HepG2 (cell line): ENCODE results near the gene SYNE1. TPM values are rescaled to one million over a fixed set of nuclear protein-coding genes. Genes with fewer than 3 reads are reported as not detected.
"Not testable (repeated sequence)": the region's sequence is repeated elsewhere in the genome, so short reads cannot be mapped to it uniquely, and the experiment has no call there.

Experiments
- ATAC-seq: fragments of 200-7000 bp; cut with Tn5 transposase; 3 replicates; pipeline ENCODE4 v1.9.1; 2020; ENCODE audit warnings: mild to moderate bottlenecking, moderate library complexity
- BruUV-seq: library from RNA; stranded (reverse); fragments of 400-500 nt; replicated peaks from 2 replicates; lab custom pipeline; 2021; lab: Mats Ljungman, UMichigan
- CTCF ChIA-PET: fragments of 300-600 bp; formaldehyde crosslinking; extraction: SDS; loops from one replicate; lab custom pipeline; 2021; ENCODE audit warnings: low total read pairs, inconsistent platforms, low intra/inter-chr PET ratio; lab: Yijun Ruan, JAX
- POLR2A ChIA-PET: fragments of 350-600 bp; sonication (Branson Sonifier 250); formaldehyde crosslinking; loops from one replicate; lab custom pipeline; 2020; ENCODE audit warnings: antibody characterized with exemption, inconsistent platforms; lab: Yijun Ruan, JAX
- DNase-seq: peaks from one replicate; pipeline ENCODE4 v3.0.0-alpha.2; 2015; ENCODE audit warnings: low spot score
- FAIRE-seq: peaks from 3 replicates; lab custom pipeline; 2011; peaks lifted over from hg19 to GRCh38; lab: Jason Lieb, UNC
- H2AFZ ChIP-seq: one replicate; pipeline ENCODE4 v1.6.1; 2011; ENCODE audit warnings: low read length, inconsistent platforms
- H3K27ac ChIP-seq: fragments of 300-600 bp; 3 replicates; pipeline ENCODE4 v1.8.0; 2011; ENCODE audit warnings: mixed run types, mild to moderate bottlenecking, mixed read lengths, low read length, inconsistent platforms; ENCODE audit not compliant: insufficient read depth; ENCODE audit errors: extremely low read length
- H3K27me3 ChIP-seq, 2 experiments: fragments of 200-600 bp in 1 of 2; 2 replicates in 1 of 2; 3 replicates in 1 of 2; pipeline versions ENCODE4 v1.6.0 to v1.8.0; 2011; ENCODE audit warnings: low read length in 2 of 2, mild to moderate bottlenecking in 2 of 2, moderate library complexity in 2 of 2, inconsistent platforms in 1 of 2; ENCODE audit not compliant: insufficient read depth in 2 of 2, control insufficient read depth in 1 of 2
- H3K36me3 ChIP-seq, 2 experiments: fragments of 200-600 bp in 1 of 2; replicated peaks in 1 of 2; 2 replicates in 1 of 2; 3 replicates in 1 of 2; pipeline versions ENCODE4 v1.5.1 to v1.8.0; 2011; ENCODE audit warnings: low read length in 2 of 2, inconsistent platforms in 1 of 2; ENCODE audit not compliant: insufficient read depth in 2 of 2, control insufficient read depth in 1 of 2
- H3K4me1 ChIP-seq: 2 replicates; pipeline ENCODE4 v1.5.1; 2012; ENCODE audit warnings: low read length, inconsistent platforms; ENCODE audit not compliant: insufficient read depth
- H3K4me2 ChIP-seq: 2 replicates; pipeline ENCODE4 v1.6.0; 2011; ENCODE audit warnings: low read depth, low read length, inconsistent platforms
- H3K4me3 ChIP-seq, 3 experiments: fragments of 200-600 bp in 1 of 3; sonication (generic), shearing (Covaris generic) in 1 of 3; replicated peaks in 1 of 3; 2 replicates each; pipeline ENCODE4 v1.5.1; 2011 to 2016; ENCODE audit warnings: low read length in 3 of 3, inconsistent platforms in 2 of 3, low read depth in 2 of 3, mild to moderate bottlenecking in 2 of 3, control low read depth in 1 of 3, mixed read lengths in 1 of 3; ENCODE audit not compliant: insufficient read depth in 1 of 3
- H3K79me2 ChIP-seq: one replicate; pipeline ENCODE4 v1.6.1; 2011; ENCODE audit warnings: low read length, inconsistent platforms; ENCODE audit not compliant: insufficient read depth
- H3K9ac ChIP-seq: 2 replicates; pipeline ENCODE4 v1.6.0; 2011; ENCODE audit warnings: mild to moderate bottlenecking, low read depth, low read length, inconsistent platforms; ENCODE audit not compliant: insufficient read depth
- H3K9me3 ChIP-seq: 2 replicates; pipeline ENCODE4 v1.5.1; 2012; ENCODE audit warnings: mild to moderate bottlenecking, low read length
- H4K20me1 ChIP-seq: 2 replicates; pipeline ENCODE4 v1.6.0; 2011; ENCODE audit warnings: inconsistent platforms, mild to moderate bottlenecking, low read length, moderate library complexity; ENCODE audit not compliant: insufficient read depth
- WGBS: methylation state at CpG from one replicate; pipeline ENCODE4 v1.1.6; 2017; ENCODE audit warnings: low lambda C conversion rate; 5-methylcytosine and 5-hydroxymethylcytosine counted together
- in situ Hi-C: cut with HindIII; loops from 2 replicates; pipeline ENCODE4 v1.10.0; 2017; ENCODE audit warnings: low pct_unique_long_range_greater_than_20kb; ENCODE audit not compliant: extremely low pct_ligation_motif_present
- intact Hi-C: fragments of 100-400 bp; cut with micrococcal nuclease; formaldehyde crosslinking; loops from one replicate; pipeline ENCODE4 v1.10.0; 2022; ENCODE audit not compliant: unreplicated experiment
- polyA plus RNA-seq, 8 experiments: library from polyadenylated mRNA; depleted of rRNA in 3 of 8; stranded (reverse) in 7 of 8; unstranded in 1 of 8; fragments of >200 nt; fragmentation: Illumina TruSeq in 4 of 8; extraction: Trizol in 4 of 8; gene quantifications; 2 replicates each; pipeline versions ENCODE4 v1.2.1 to v1.2.3, GENCODE V29; 2011 to 2016; ENCODE audit warnings: low read depth in 4 of 8, missing spikeins in 1 of 8, mixed read lengths in 1 of 8; ENCODE audit not compliant: insufficient read depth in 1 of 8
- total RNA-seq, 5 experiments: library from RNA; depleted of rRNA; stranded (reverse); fragments of >200 nt; fragmentation: Illumina TruSeq; extraction: Trizol; gene quantifications; 2 replicates each; pipeline ENCODE4 v1.2.3, GENCODE V29; 2016; ENCODE audit warnings: low read depth in 1 of 5

SYNE1 gene
- total and polyA plus RNA-seq, 2 of the 13 experiments (the other 11 are each of a cell fraction or from before 2014, with no cell fraction given): 5.5 to 15.9 TPM

DNA sequence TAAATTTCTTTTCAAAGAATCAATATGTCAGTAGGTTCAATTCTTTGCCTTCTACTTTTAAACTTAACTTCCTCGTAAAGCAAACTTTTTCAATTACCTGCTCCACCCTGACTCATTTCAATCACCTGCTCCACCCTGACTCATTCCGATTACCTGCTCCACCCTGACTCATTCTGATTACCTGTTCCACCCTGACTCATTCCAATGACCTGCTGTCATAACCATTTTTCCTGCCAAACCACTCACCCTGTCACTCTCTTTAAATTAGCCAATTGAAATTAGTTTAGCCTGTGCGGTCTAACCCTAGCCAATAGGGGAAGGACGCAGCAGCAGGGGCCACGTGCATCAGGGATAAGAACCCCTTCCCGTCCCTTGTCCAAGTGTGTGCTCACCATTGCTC lies 141.7 kb downstream of the SYNE1 start:
- H2AFZ ChIP-seq, H3K4me1 ChIP-seq, H3K36me3 ChIP-seq, DNase-seq, ATAC-seq, H3K9me3 ChIP-seq, CTCF ChIA-PET, H3K27ac ChIP-seq, H3K4me2 ChIP-seq, in situ Hi-C loops, H3K9ac ChIP-seq, H3K4me3 ChIP-seq, POLR2A ChIA-PET, H4K20me1 ChIP-seq, BruUV-seq, FAIRE-seq, H3K79me2 ChIP-seq, intact Hi-C loops: not testable (repeated sequence)
- 22% methylated on average over 6 of the region's 6 CpGs for whole genome bisulfite sequencing
- peaks cover 0 to 10% of the 10 kb centered on the region in 2 experiments; a peak in 1 of 5 replicates for H3K27me3 ChIP-seq

GRCh38 chr6:152492281-152492680 lies 144.9 kb downstream of the SYNE1 start:
- BruUV-seq, in situ Hi-C loops, POLR2A ChIA-PET, H3K27ac ChIP-seq, H3K4me1 ChIP-seq, H2AFZ ChIP-seq, intact Hi-C loops, H3K36me3 ChIP-seq, H3K9me3 ChIP-seq, H3K4me3 ChIP-seq, H3K79me2 ChIP-seq, DNase-seq, H4K20me1 ChIP-seq, FAIRE-seq, ATAC-seq, H3K4me2 ChIP-seq, CTCF ChIA-PET, H3K9ac ChIP-seq: not testable (repeated sequence)
- WGBS: 7% methylated on average over 3 of the region's 3 CpGs
- H3K27me3 ChIP-seq: peaks cover 0 to 10% of the 10 kb centered on the region in 2 experiments; a peak in 1 of 5 replicates

- H3K9me3 ChIP-seq, FAIRE-seq, DNase-seq, ATAC-seq, CTCF ChIA-PET, H3K4me2 ChIP-seq, H3K9ac ChIP-seq, H3K79me2 ChIP-seq, H2AFZ ChIP-seq, intact Hi-C loops, POLR2A ChIA-PET, H4K20me1 ChIP-seq, in situ Hi-C loops, H3K36me3 ChIP-seq, H3K4me1 ChIP-seq, H3K27ac ChIP-seq, H3K4me3 ChIP-seq, BruUV-seq: not testable (repeated sequence)
- 0% methylated on average over 2 of the region's 2 CpGs for WGBS
- H3K27me3 ChIP-seq: peaks cover 0 to 10% of the 10 kb centered on the region in 2 experiments; a peak in 1 of 5 replicates
These were observed 145.7 kb downstream of the SYNE1 start for GRCh38 chr6:152491501-152491900.

- not testable (repeated sequence) for H3K27ac ChIP-seq
These were observed 146.2 kb downstream of the SYNE1 start for GRCh38 chr6:152490971-152491378.

More at GRCh38 chr6:152490971-152491378, 146.2 kb downstream of the SYNE1 start:
- H3K4me2 ChIP-seq, POLR2A ChIA-PET, DNase-seq, ATAC-seq, in situ Hi-C loops, H2AFZ ChIP-seq, FAIRE-seq, H3K79me2 ChIP-seq, H4K20me1 ChIP-seq, H3K4me3 ChIP-seq, H3K9ac ChIP-seq, H3K36me3 ChIP-seq, intact Hi-C loops, BruUV-seq, CTCF ChIA-PET, H3K4me1 ChIP-seq, H3K9me3 ChIP-seq: not testable (repeated sequence)
- peaks cover 0 to 10% of the 10 kb centered on the region in 2 experiments; a peak in 1 of 5 replicates for H3K27me3 ChIP-seq
- under 1% methylated on average over 5 of the region's 5 CpGs for whole genome bisulfite sequencing
